ENCODE results near the gene TBR1.

Gene TBR1

GRCh38 chr2:161374446-161374845 lies 41.7 kb upstream of the TBR1 start:
- no peaks in the 10 kb centered on the region for H3K9me3 ChIP-seq (ENCODE audit: low read length)

GRCh38 chr2:161379740-161380139 lies 36.4 kb upstream of the TBR1 start:
- no peaks in the 10 kb centered on the region for H4K20me1 ChIP-seq (ENCODE audit: insufficient read depth, low read length)
- peaks cover 10% of the 10 kb centered on the region for H3K4me1 ChIP-seq (ENCODE audit: insufficient read depth, low read length, severe bottlenecking)
- no peaks in the 10 kb centered on the region for H3K9me2 ChIP-seq (ENCODE audit: low read depth, low read length)
- no peaks in the 10 kb centered on the region for H3F3A ChIP-seq (ENCODE audit: insufficient read depth, low read length)
- H2AFZ ChIP-seq (ENCODE audit: low read length) = no peak overlapping the region
- no peak overlapping the region for H3K9ac ChIP-seq (ENCODE audit: low read length)
- H3K27me3 ChIP-seq (ENCODE audit: insufficient read depth, low read length) = no peaks in the 10 kb centered on the region
- H3K4me3 ChIP-seq (ENCODE audit: low read depth, low read length, poor library complexity, severe bottlenecking) = no peak overlapping the region
- H3K9me3 ChIP-seq (ENCODE audit: low read length) = no peaks in the 10 kb centered on the region
- 0 out of 2 replicates have a peak, but pooled peaks cover 5% of the 10 kb centered on the region for H3K79me2 ChIP-seq (ENCODE audit: insufficient read depth, low read length)
- TF ChIP-seq EZH2 (IDR thresholded peaks at IDR 0.05; ENCODE audit: borderline replicate concordance, low read length) = no peak
- TF ChIP-seq CTCF (IDR thresholded peaks at IDR 0.05; ENCODE audit: low read length) = no peak
- H3K4me2 ChIP-seq (ENCODE audit: low read length) = no peak overlapping the region
- H3K36me3 ChIP-seq (ENCODE audit: insufficient read depth, low read length) = peaks cover 47% of the 10 kb centered on the region
- no peak overlapping the region for H3K27ac ChIP-seq (ENCODE audit: low read depth, low read length, poor library complexity, severe bottlenecking)

More at GRCh38 chr2:161374446-161374845, 41.7 kb upstream of the TBR1 start:
- 0 out of 2 replicates have a peak, but pooled peaks cover 3% of the 10 kb centered on the region for H3K79me2 ChIP-seq (ENCODE audit: insufficient read depth, low read length)
- H3K4me2 ChIP-seq (ENCODE audit: low read length) = no peak overlapping the region
- no peak overlapping the region for H3K27ac ChIP-seq (ENCODE audit: low read depth, low read length, poor library complexity, severe bottlenecking)
- TF ChIP-seq EZH2 (IDR thresholded peaks at IDR 0.05; ENCODE audit: borderline replicate concordance, low read length) = no peak
- TF ChIP-seq CTCF (IDR thresholded peaks at IDR 0.05; ENCODE audit: low read length) = no peak
- peaks cover 69% of the 10 kb centered on the region for H3K36me3 ChIP-seq (ENCODE audit: insufficient read depth, low read length)
- no peak overlapping the region for H3K4me3 ChIP-seq (ENCODE audit: low read depth, low read length, poor library complexity, severe bottlenecking)
- no peaks in the 10 kb centered on the region for H3K4me1 ChIP-seq (ENCODE audit: insufficient read depth, low read length, severe bottlenecking)
- no peaks in the 10 kb centered on the region for H4K20me1 ChIP-seq (ENCODE audit: insufficient read depth, low read length)
- no peak overlapping the region for H3K9ac ChIP-seq (ENCODE audit: low read length)
- no peaks in the 10 kb centered on the region for H3F3A ChIP-seq (ENCODE audit: insufficient read depth, low read length)
- no peak overlapping the region for H2AFZ ChIP-seq (ENCODE audit: low read length)
- no peaks in the 10 kb centered on the region for H3K9me2 ChIP-seq (ENCODE audit: low read depth, low read length)
- H3K27me3 ChIP-seq (ENCODE audit: insufficient read depth, low read length) = no peaks in the 10 kb centered on the region

- no peaks in the 10 kb centered on the region for H3K9me3 ChIP-seq (ENCODE audit: low read length)
- H3K36me3 ChIP-seq (ENCODE audit: insufficient read depth, low read length) = peaks cover 40% of the 10 kb centered on the region
- H3K4me1 ChIP-seq (ENCODE audit: insufficient read depth, low read length, severe bottlenecking) = peaks cover 28% of the 10 kb centered on the region
- no peak overlapping the region for H2AFZ ChIP-seq (ENCODE audit: low read length)
- H3F3A ChIP-seq (ENCODE audit: insufficient read depth, low read length) = no peaks in the 10 kb centered on the region
- H3K9me2 ChIP-seq (ENCODE audit: low read depth, low read length) = no peaks in the 10 kb centered on the region
- H3K9ac ChIP-seq (ENCODE audit: low read length) = no peak overlapping the region
- H3K4me2 ChIP-seq (ENCODE audit: low read length) = no peak overlapping the region
- no peaks in the 10 kb centered on the region for H3K27me3 ChIP-seq (ENCODE audit: insufficient read depth, low read length)
- H3K27ac ChIP-seq (ENCODE audit: low read depth, low read length, poor library complexity, severe bottlenecking) = no peak overlapping the region
- TF ChIP-seq CTCF (IDR thresholded peaks at IDR 0.05; ENCODE audit: low read length) (no peak), EZH2 (IDR thresholded peaks at IDR 0.05; ENCODE audit: borderline replicate concordance, low read length) (no peak)
- H3K79me2 ChIP-seq (ENCODE audit: insufficient read depth, low read length) = 0 out of 2 replicates have a peak, but pooled peaks cover 5% of the 10 kb centered on the region
- H4K20me1 ChIP-seq (ENCODE audit: insufficient read depth, low read length) = no peaks in the 10 kb centered on the region
- no peak overlapping the region for H3K4me3 ChIP-seq (ENCODE audit: low read depth, low read length, poor library complexity, severe bottlenecking)
These were observed 34.6 kb upstream of the TBR1 start for GRCh38 chr2:161381546-161381945.
